ENCODE data around the gene NSF.

GRCh38 chr17:46730679-46731078, 140.2 kb downstream of the NSF start:
- TF ChIP-seq EGR1 (IDR thresholded peaks at IDR 0.05) (no peak), EP300 (IDR thresholded peaks at IDR 0.05; ENCODE audit: borderline replicate concordance) (no peak), TAF1 (IDR thresholded peaks at IDR 0.05; ENCODE audit: low read depth) (no peak), YY1 (IDR thresholded peaks at IDR 0.05; ENCODE audit: low read depth) (no peak), CEBPB (IDR thresholded peaks at IDR 0.05) (no peak), ZBTB7A (IDR thresholded peaks at IDR 0.05; ENCODE audit: low read depth) (no peak), RAD21 (IDR thresholded peaks at IDR 0.05; ENCODE audit: low read depth) (no peak), REST (IDR thresholded peaks at IDR 0.05; ENCODE audit: low read depth) (no peak), MAX (IDR thresholded peaks at IDR 0.05) (no peak), FOXM1 (IDR thresholded peaks at IDR 0.05; ENCODE audit: borderline replicate concordance, low read depth) (no peak), CREB1 (IDR thresholded peaks at IDR 0.05; ENCODE audit: low read depth) (no peak), TCF12 (IDR thresholded peaks at IDR 0.05; ENCODE audit: low read depth) (no peak), NFIC (IDR thresholded peaks at IDR 0.05) (no peak)
